Gastroesophageal sphincter (tissue), 3 donors: ENCODE results near the gene FASN.

Source experiments
- EP300 ChIP-seq: sonication (generic); formaldehyde crosslinking; IDR thresholded peaks from one replicate; pipeline ENCODE4 v1.6.1; 2017; ENCODE audit warnings: antibody characterized with exemption, mild to moderate bottlenecking
- POLR2A ChIP-seq, 2 donors: fragments of 450-650 bp; IDR thresholded peaks; one replicate each; pipeline ENCODE4 v1.6.1; 2017; ENCODE audit warnings: antibody characterized with exemption in 2 of 2, mild to moderate bottlenecking in 2 of 2, moderate library complexity in 1 of 2
- POLR2AphosphoS5 ChIP-seq: sonication (generic); formaldehyde crosslinking; IDR thresholded peaks from one replicate; pipeline ENCODE4 v1.6.1; 2017; ENCODE audit warnings: antibody characterized with exemption
- TF ChIP-seq, protein P1 (sequence below), 4 experiments: fragments of 200-600 bp in 2 of 4; fragments of 450-650 bp in 2 of 4; sonication (generic) in 1 of 4; IDR thresholded peaks; one replicate each; pipeline ENCODE4 v1.5.1; 2017 to 2019; ENCODE audit warnings: antibody characterized with exemption in 4 of 4, mild to moderate bottlenecking in 2 of 4, moderate library complexity in 2 of 4

DNA sequence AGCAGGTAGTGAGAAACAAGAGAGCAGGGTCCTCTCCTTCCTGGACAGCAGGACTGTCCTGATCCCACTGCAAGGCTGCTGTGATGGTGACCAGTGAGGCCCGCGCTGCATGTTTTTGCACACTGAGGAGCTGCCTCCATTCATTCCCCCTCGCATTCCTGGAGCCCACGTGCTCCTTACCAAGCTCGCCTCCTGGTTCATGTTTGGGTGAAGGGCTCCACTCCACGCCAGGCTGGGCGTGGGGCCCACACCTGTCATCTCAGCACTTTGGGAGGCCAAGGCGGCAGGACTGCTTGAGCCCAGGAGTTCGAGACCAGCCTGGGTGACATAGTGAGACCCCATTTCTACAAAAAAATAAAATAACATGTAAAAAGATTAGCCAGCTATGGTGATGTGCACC, 15.4 kb upstream of the FASN start:
- TF ChIP-seq, protein P1, sequence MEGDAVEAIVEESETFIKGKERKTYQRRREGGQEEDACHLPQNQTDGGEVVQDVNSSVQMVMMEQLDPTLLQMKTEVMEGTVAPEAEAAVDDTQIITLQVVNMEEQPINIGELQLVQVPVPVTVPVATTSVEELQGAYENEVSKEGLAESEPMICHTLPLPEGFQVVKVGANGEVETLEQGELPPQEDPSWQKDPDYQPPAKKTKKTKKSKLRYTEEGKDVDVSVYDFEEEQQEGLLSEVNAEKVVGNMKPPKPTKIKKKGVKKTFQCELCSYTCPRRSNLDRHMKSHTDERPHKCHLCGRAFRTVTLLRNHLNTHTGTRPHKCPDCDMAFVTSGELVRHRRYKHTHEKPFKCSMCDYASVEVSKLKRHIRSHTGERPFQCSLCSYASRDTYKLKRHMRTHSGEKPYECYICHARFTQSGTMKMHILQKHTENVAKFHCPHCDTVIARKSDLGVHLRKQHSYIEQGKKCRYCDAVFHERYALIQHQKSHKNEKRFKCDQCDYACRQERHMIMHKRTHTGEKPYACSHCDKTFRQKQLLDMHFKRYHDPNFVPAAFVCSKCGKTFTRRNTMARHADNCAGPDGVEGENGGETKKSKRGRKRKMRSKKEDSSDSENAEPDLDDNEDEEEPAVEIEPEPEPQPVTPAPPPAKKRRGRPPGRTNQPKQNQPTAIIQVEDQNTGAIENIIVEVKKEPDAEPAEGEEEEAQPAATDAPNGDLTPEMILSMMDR (IDR thresholded peaks at IDR 0.05), result no peak
- TF ChIP-seq EP300 (no peak), POLR2A (IDR thresholded peaks at IDR 0.05) (no peak), POLR2AphosphoS5 (no peak)
